SKM-1 (cell line): ENCODE results near the gene CDY2B.
"Not testable (repeated sequence)": the region's sequence is repeated elsewhere in the genome, so short reads cannot be mapped to it uniquely, and the experiment has no call there.

Source experiments
- DNase-seq: peaks from one replicate; lab custom pipeline; 2025; ENCODE audit not compliant: unreplicated experiment; lab: John Stamatoyannopoulos, UW

The CDY2B gene, protein sequence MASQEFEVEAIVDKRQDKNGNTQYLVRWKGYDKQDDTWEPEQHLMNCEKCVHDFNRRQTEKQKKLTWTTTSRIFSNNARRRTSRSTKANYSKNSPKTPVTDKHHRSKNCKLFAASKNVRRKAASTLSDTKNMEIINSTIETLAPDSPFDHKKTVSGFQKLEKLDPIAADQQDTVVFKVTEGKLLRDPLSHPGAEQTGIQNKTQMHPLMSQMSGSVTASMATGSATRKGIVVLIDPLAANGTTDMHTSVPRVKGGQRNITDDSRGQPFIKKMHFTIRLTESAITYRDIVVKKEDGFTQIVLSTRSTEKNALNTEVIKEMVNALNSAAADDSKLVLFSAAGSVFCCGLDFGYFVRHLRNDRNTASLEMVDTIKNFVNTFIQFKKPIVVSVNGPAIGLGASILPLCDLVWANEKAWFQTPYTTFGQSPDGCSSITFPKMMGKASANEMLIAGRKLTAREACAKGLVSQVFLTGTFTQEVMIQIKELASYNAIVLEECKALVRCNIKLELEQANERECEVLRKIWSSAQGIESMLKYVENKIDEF

DNA sequence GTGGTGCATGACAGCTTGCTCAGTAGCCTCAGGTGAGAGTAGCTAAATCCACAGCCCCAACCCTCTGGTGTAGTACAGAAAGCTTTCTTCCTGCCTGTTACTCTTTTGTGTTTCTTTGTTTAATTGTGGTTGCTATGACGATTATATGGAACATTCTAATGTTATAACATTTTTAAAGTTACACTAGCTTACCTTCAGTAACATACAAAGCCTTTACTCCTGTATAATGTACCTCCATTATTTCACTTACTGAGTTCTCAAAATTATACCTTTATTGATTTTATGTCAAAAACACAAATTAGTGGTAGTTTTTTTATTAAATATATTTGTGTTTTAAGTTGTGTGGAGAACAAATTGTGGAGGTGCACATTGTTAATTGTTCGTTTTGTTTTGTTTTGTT, at the start of gene CDY2B:
Gene CDY2B, minus strand, starts transcription at position 101 of the 400 bp plus-strand sequence. CDS start 328 bp downstream, outside the sequence.
- not testable (repeated sequence) for DNase-seq

DNA sequence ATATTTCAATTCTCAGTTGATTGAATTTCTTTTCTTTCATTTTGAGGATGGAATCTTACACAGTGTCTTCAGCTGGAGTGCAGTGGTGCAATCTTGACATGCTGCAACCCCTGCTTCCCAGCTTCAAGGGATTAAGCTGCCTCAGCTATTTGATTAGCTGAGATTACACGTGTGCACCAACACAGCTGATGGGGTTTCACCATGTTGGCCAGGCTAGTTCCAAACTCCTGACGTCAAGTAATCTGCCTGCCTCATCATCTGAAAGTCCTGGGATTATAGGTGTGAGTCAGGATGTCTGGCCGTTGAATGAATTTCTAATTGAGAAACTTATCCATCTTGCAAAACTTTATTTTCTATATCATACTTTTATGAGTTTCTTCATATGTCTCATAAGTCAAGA, 28.0 kb upstream of the CDY2B start:
- DNase-seq: not testable (repeated sequence)

DNA sequence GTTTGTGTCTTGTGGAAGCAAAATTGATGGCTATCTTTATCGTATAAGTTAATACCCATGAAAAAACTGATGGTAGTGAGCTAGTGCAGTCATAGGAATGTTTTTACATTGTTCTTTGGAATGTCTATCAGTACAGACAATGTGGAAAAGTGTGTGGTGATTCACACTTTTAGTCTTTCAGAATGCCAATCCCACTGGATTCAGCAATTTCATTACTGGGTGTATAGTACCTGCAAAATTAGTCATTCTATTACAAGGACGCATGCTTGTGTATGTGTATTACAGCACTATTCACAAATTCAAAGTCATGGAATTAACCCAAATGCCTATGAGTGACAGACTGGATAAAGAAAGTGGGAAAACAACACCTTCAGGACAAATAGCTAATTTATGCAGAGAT, 27.3 kb upstream of the CDY2B start:
- not testable (repeated sequence) for DNase-seq

DNA sequence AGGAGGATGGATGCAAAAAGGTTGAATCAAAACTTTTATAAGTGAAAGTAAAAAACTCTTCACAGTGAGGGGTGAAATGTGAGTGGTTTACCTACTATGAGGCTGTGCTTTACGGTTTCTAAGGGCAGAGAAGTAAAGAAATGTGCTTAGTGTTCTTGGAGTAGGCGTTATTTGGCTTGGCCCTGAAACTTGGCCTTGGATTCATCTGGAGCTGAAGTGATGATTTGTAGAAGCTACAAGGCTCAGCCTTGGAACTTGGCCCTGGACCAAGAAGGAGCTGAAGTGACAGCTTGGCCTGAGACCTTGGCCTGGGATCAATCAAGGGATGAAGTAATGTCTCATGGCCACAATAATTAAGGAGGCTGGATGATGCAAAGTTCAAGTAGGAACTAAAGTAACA, 1.7 kb upstream of the CDY2B start:
- not testable (repeated sequence) for DNase-seq

DNA sequence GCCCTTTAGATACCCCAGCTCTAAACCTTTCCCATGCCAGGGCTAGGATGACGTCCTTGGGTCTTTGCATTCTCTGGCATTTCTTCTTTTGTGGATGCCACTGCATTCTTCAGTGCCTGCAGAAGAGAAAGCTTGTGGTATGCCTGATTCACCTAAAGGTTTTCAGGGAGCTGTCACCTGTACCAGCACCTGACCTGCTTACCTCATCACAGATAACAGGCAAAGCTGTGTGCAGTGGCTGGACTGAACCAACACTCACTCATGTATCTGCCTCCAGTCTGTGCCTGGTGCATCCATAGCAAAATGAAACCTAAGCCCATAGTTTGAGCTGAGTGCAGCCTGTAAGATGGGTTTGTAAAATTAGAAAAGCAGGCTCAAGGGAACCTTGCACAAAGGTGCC, 3.3 kb downstream of the CDY2B start:
- not testable (repeated sequence) for DNase-seq

DNA sequence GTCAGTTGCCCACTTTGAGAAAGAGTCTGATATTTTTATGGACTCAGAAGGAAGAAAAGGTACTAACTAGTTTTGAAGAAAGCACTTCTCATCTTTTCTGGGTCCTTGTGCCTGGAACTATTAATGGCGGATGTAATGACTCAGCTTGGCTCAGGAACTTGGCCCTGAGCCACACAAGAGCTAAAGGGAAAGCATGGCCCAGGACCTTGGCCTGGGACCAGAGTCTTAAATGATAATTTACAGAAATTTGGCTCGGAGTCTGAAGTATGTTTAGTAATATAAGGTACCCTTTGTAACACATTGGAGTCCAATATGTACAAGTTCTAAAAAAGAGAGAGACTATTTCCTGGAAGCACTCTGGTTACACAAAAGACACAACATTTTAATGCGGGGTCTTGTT, 4.6 kb downstream of the CDY2B start:
- DNase-seq: not testable (repeated sequence)

DNA sequence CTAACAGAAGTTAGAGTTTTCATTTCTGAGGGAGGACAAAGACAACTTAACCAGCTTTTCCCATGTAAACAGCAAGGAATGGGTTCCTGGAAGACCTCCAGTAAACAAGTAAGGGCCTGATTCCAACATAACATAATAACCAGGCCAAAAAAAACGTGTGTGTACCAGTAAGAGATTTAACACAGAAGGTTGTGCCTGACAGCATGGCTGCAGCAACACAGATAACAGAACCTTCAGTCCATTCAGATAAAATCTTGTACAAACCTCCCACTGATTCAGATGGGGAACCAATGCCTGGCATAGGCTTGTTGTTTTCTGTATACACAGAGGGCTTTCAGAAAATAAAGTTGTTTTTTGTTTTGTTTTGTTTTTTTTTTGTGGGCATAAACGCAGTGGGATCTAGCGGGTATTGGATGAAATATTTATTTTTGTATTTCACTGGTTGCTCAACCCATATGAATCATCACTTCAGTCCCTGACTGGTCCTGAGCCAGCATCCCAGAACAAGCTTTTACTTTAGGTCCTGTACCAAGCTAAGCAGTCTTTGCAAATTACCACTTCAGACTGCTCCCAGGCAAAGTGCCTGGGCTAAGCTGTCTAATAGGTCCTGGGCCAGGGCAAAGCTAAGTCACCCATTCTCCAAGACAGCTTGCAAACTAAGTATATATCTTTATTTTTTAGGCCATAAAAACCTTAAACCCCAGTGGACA, 8.7 kb downstream of the CDY2B start:
- DNase-seq: not testable (repeated sequence)

DNA sequence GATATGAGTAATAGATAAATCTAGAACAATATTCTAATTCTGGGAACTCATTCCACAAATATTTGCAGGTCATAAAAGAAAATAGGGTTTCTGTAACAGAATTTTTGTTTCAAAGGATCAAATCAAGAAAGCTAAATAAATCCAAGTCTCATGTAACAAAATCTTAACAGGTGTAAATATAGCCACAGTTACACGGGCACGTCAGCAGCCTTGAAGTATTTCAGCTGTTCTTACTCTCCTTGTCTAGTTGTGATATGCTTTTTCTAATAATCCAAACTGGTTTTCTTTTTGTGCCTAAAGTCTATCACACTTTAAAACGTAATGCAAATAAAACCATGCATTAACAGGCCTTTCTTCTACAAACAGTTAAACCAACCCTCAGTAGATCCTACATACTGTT, 9.3 kb downstream of the CDY2B start:
- not testable (repeated sequence) for DNase-seq

DNA sequence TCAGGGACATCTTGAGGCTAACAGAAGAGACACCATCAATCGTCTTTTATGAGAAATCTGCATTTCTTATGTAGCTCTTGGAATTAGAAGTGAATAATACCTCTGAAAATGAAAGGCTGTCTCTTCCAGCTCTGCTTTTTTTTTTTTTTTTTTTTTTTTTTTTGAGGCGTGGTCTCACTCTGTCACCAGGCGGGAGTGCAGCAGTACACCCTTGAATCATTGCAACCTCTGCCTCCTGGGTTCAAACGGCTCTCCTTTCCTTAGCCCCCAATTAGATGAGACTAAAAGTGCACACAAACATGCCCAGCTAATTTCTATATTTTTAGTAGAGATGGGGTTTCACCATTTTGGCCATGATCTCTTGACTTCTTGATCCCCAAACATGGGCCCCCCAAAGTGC, 12.2 kb downstream of the CDY2B start:
- DNase-seq: not testable (repeated sequence)

DNA sequence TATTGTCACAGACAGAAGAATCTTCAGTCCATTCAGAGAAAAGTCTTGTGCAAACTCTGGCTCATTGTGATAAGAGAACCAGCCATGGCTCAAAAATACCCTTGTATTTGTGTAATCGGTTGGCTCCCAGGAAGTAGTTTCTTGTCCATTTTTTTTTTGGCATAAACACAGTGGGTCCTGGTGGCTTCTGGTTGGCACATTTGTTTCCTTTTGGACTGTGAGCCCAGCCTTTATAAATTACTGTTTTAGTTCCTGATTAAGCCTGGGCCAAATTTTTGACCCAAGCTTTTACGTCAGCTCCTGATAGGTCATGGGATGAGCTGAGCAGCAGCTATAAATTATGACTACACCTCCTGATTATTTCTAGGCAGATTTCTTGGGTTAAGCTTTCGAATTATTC, 19.4 kb downstream of the CDY2B start:
- DNase-seq: not testable (repeated sequence)

DNA sequence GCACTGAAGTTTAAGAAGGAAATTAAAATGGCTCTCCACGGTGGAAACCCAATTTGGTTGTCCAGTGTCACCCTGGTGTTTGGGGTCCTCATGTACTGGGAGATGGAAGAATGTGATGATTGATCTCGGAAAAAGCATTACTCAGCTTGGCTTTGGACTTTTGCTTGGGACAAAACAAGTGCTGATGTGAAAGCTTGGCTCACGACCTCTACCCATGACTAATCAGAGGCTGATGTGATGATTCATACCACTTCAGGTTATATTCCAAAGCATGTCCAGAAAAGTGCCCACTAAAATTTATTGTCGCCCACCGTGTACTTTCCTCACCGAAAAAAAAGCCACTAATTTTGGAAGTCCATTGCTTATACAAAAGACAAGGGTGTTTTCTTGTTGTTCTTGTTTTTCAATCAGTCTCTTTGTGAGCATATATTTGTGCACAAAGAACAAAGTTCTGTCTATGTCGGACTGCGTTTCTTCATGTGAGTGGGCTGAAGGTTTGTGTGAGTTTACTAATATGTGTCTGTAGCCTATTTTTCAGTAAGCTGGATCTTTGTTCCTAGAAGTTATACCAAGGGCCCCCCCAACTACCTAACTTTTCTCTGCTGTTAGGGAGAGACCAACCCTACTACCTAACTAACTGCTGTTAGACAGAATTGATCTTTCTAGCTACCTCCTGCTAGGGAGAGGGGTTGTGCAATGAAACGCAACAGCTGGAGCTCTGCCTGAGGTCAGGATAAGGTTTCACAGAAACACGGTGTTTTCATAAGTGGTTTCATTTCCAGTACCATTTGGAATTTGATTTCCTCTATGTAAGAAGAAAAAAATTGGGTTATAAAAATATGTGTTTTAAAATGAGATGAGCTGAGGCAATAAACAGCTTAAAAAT, 22.8 kb downstream of the CDY2B start:
- DNase-seq: not testable (repeated sequence)

DNA sequence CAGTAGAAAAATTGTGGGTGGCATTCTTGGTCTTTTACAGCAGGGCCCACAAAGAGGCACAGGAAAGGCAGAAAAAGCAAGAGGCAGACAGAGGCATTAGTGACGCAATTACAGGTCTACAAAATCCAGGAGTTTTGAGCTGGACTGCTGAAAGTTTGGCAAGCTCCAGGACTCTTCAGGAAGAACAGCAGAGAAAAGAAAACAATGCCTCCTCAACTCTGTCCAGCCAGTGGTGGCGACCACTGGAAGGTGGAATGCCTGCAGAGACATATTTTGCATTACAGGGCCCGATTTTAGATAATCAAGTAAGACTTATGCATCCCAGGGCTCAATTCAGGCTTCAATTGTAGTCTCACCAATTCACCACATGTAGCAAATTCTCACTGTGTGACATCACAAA, 23.5 kb downstream of the CDY2B start:
- not testable (repeated sequence) for DNase-seq

DNA sequence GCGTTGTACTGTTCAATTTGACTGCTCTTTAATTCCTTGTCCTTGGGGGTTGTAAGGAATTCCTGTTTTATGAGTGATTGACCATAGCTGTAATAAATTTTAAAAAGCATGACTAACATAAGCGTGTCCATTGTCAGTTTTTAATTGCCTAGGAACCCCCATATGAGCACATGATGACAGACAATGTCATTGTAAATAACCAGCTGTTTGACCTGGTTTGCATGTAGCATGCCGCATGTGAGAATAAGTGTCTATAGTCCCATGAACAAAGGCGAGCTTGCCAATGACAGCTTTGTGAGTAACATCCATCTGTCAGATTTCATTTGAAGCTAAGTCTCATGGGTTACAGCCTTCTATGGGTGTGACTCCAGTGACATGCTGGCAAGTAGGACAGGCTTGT, 30.9 kb downstream of the CDY2B start:
- not testable (repeated sequence) for DNase-seq

DNA sequence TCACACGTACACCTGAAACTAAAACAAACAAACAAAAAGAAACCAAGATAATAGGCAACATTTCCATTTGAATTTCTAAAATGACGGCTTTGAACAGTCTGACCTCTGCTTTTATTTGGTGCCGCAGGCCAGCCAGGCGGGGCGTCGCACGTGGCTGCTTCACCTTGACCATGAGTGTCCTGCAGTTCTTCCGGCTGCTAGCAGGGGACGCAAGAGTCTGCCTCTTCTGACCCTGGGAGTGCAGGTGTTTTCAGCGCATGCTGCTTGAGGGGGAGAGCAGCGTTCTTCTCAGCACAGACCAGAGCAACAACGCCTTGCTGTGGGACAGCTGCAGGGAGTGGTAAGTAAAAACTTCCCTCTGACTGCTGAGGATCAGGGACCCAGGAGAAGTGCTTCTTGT, 47.9 kb downstream of the CDY2B start:
- DNase-seq: not testable (repeated sequence)
